K562 (cell line): ENCODE measurements around the gene TMEM138. TPM values are rescaled to one million over a fixed set of nuclear protein-coding genes. Genes with fewer than 3 reads are reported as not detected.

Experiments
- ATAC-seq: fragments of 200-7000 bp; cut with Tn5 transposase; 3 replicates; pipeline ENCODE4 v1.9.1; 2020; ENCODE audit warnings: moderate library complexity
- BruUV-seq: library from RNA; stranded (reverse); fragments of 400-500 nt; replicated peaks from 2 replicates; lab custom pipeline; 2021; lab: Mats Ljungman, UMichigan
- CTCF ChIA-PET: fragments of 300-600 bp; formaldehyde crosslinking; extraction: SDS; loops from one replicate; lab custom pipeline; 2021; ENCODE audit warnings: low intra/inter-chr PET ratio; lab: Yijun Ruan, JAX
- POLR2A ChIA-PET: fragments of 300-600, 350-650 bp; sonication (Branson Sonifier 250); formaldehyde crosslinking; extraction: SDS; loops from one replicate; lab custom pipeline; 2021; ENCODE audit warnings: antibody characterized with exemption, inconsistent platforms; lab: Yijun Ruan, JAX
- DNase-seq, 4 experiments: peaks; one replicate each; pipeline versions ENCODE4 v3.0.0 to v3.0.0-alpha.2; 2011 to 2018; ENCODE audit warnings: low spot score in 3 of 4, mixed read lengths in 3 of 4; ENCODE audit errors: extremely low read depth in 1 of 4
- FAIRE-seq: peaks from 2 replicates; lab custom pipeline; 2011; peaks lifted over from hg19 to GRCh38; lab: Jason Lieb, UNC
- H2AFZ ChIP-seq: 2 replicates; pipeline ENCODE4 v1.6.0; 2011; ENCODE audit warnings: low read depth, low read length, control low read depth, inconsistent platforms
- H3K27ac ChIP-seq: fragments of 200-600 bp; 3 replicates; pipeline ENCODE4 v1.8.0; 2011; ENCODE audit warnings: low read depth, mild to moderate bottlenecking, control low read depth, inconsistent platforms, low read length, moderate library complexity, mixed read lengths; ENCODE audit errors: extremely low read depth
- H3K27me3 ChIP-seq, 2 experiments: fragments of 300-600 bp in 1 of 2; 2 replicates in 1 of 2; 3 replicates in 1 of 2; pipeline versions ENCODE4 v1.6.0 to v1.8.0; 2011; ENCODE audit warnings: inconsistent platforms in 2 of 2, low read length in 2 of 2, mild to moderate bottlenecking in 1 of 2, mixed read lengths in 1 of 2, moderate library complexity in 1 of 2; ENCODE audit not compliant: control insufficient read depth in 2 of 2, insufficient read depth in 2 of 2
- H3K36me3 ChIP-seq: fragments of 300-600 bp; 3 replicates; pipeline ENCODE4 v1.8.0; 2011; ENCODE audit warnings: mild to moderate bottlenecking, low read length, inconsistent platforms; ENCODE audit not compliant: control insufficient read depth, insufficient read depth
- H3K4me1 ChIP-seq, 2 experiments: fragments of 200-600 bp in 1 of 2; replicated peaks in 1 of 2; 2 replicates in 1 of 2; 3 replicates in 1 of 2; pipeline versions ENCODE4 v1.5.1 to v1.8.0; 2011; ENCODE audit warnings: inconsistent platforms in 2 of 2, low read length in 2 of 2, mild to moderate bottlenecking in 1 of 2, mixed read lengths in 1 of 2, moderate library complexity in 1 of 2; ENCODE audit not compliant: control insufficient read depth in 2 of 2, insufficient read depth in 2 of 2
- H3K4me2 ChIP-seq: 2 replicates; pipeline ENCODE4 v1.6.1; 2011; ENCODE audit warnings: low read length, control low read depth, inconsistent platforms, mixed read lengths; ENCODE audit not compliant: insufficient read depth
- H3K4me3 ChIP-seq: fragments of 200-600 bp; sonication (generic), shearing (Covaris generic); 2 replicates; pipeline ENCODE4 v1.5.1; 2016; ENCODE audit warnings: control low read depth, inconsistent platforms
- H3K79me2 ChIP-seq: fragments of 200-600 bp; 3 replicates; pipeline ENCODE4 v1.8.0; 2011; ENCODE audit warnings: low read length, inconsistent platforms; ENCODE audit not compliant: control insufficient read depth, insufficient read depth
- H3K9ac ChIP-seq, 2 experiments: 2 replicates each; pipeline versions ENCODE4 v1.6.0 to v1.6.1; 2011; ENCODE audit warnings: low read depth in 2 of 2, low read length in 2 of 2, control low read depth in 1 of 2, inconsistent platforms in 1 of 2, mild to moderate bottlenecking in 1 of 2, mixed read lengths in 1 of 2; ENCODE audit not compliant: insufficient read depth in 1 of 2
- H3K9me1 ChIP-seq: one replicate; pipeline ENCODE4 v1.6.0; 2011; ENCODE audit warnings: inconsistent platforms, mild to moderate bottlenecking, low read length, moderate library complexity; ENCODE audit not compliant: control insufficient read depth, insufficient read depth
- H3K9me3 ChIP-seq: replicated peaks from 2 replicates; pipeline ENCODE4 v1.5.1; 2011; ENCODE audit warnings: low read depth, low read length, inconsistent platforms; ENCODE audit not compliant: control insufficient read depth, insufficient read depth
- H4K20me1 ChIP-seq: replicated peaks from 2 replicates; pipeline ENCODE4 v1.6.1; 2011; ENCODE audit warnings: low read length, inconsistent platforms, mixed read lengths; ENCODE audit not compliant: control insufficient read depth, insufficient read depth
- C11orf30 ChIP-seq: fragments of 450-650 bp; IDR thresholded peaks from 2 replicates; pipeline ENCODE4 v1.6.1; 2016; ENCODE audit warnings: low read depth, mild to moderate bottlenecking
- HMBOX1 ChIP-seq: sonication (generic); IDR thresholded peaks from 2 replicates; pipeline ENCODE4 v1.6.1; 2016
- PHF8 ChIP-seq: fragments of 200-600 bp; sonication (generic); IDR thresholded peaks from 2 replicates; pipeline ENCODE4 v1.6.1; 2012; ENCODE audit warnings: mixed run types, mild to moderate bottlenecking, inconsistent platforms, low read length, moderate library complexity, borderline replicate concordance
- POLR2G ChIP-seq: fragments of 200-400 bp; formaldehyde crosslinking; IDR thresholded peaks from 2 replicates; pipeline ENCODE4 v1.6.1; 2017; ENCODE audit warnings: low read depth, mild to moderate bottlenecking, antibody characterized with exemption, low read length, moderate library complexity
- WGBS: fragments of 100-300 bp; shearing (Covaris generic); methylation state at CpG from one replicate; pipeline ENCODE4 v1.1.6; 2016; ENCODE audit warnings: low coverage, mixed read lengths; ENCODE audit not compliant: insufficient coverage; ENCODE audit errors: missing lambda C conversion rate; 5-methylcytosine and 5-hydroxymethylcytosine counted together
- in situ Hi-C: fragments of 300-500 bp; cut with MboI; formaldehyde crosslinking; loops from 4 replicates; pipeline ENCODE4 v1.15.0; 2018; ENCODE audit warnings: inconsistent platforms, mixed read lengths
- intact Hi-C: fragments of 100-400 bp; cut with micrococcal nuclease; formaldehyde crosslinking; loops from 2 replicates; pipeline ENCODE4 v1.14.2; 2022
- polyA plus RNA-seq, 8 experiments: library from polyadenylated mRNA; depleted of rRNA in 4 of 8; stranded (reverse) in 5 of 8; unstranded in 3 of 8; fragments of >200 nt; fragmentation: Nextera tagmentation in 2 of 8; fragmentation: Illumina TruSeq in 1 of 8; extraction: Ambion mirVana in 2 of 8; extraction: Trizol in 1 of 8; gene quantifications; 2 replicates each; pipeline versions ENCODE4 v1.2.1 to v1.2.3, GENCODE V29; 2011 to 2014; ENCODE audit warnings: inconsistent platforms in 1 of 8, missing spikeins in 1 of 8
- total RNA-seq, 7 experiments: library from RNA; depleted of rRNA in 6 of 7; stranded (reverse); fragments of >200 nt in 6 of 7; fragmentation: Illumina TruSeq in 2 of 7; extraction: Trizol in 2 of 7; gene quantifications; 2 replicates each; pipeline versions ENCODE4 v1.2.1 to v1.2.3, GENCODE V29; 2011 to 2021; ENCODE audit warnings: low replicate concordance in 1 of 7

Gene TMEM138
- total and polyA plus RNA-seq, 9 of the 15 experiments (the other 6 are each of a cell fraction or from before 2014, with no cell fraction given): 23.2 to 168 (median 63.1) TPM

GRCh38 chr11:61416941-61417340, 54.8 kb downstream of the TMEM138 start:
- Histone ChIP-seq H2AFZ (no peak overlapping the region), H3K79me2 (peaks cover 41% of the 10 kb centered on the region), H3K9ac (no peak overlapping the region), H4K20me1 (peaks cover 13% of the 10 kb centered on the region; the same call in 1 of the 2 replicates), H3K9me1 (no peaks in the 10 kb centered on the region), H3K4me1 (peaks cover 0 to 2% of the 10 kb centered on the region in 2 experiments; a peak in 2 of 5 replicates), H3K4me2 (no peak overlapping the region), H3K36me3 (peaks cover 99% of the 10 kb centered on the region), H3K27me3 (no peaks in the 10 kb centered on the region), H3K27ac (no peak overlapping the region), H3K4me3 (no peak overlapping the region), H3K9me3 (no peaks in the 10 kb centered on the region)
- ATAC-seq (no peak), DNase-seq (no peak), FAIRE-seq (no peak)
- WGBS: 63% methylated on average over 3 of the region's 3 CpGs
- CTCF ChIA-PET: no interaction called here
- BruUV-seq: no TSS peak
- POLR2A ChIA-PET: interaction anchor here (1.0 to 1.1 kb wide), 3 partner anchors 9 to 13 kb away, joined by 3 to 5 read pairs (median 4); partner anchors contain the start of genes CPSF7 and SDHAF2
- no peak for TF ChIP-seq C11orf30
- peak; percentile 52; the same call in 1 of the 2 replicates for TF ChIP-seq HMBOX1
- TF ChIP-seq PHF8: no peak
- TF ChIP-seq POLR2G: no peak
- in situ Hi-C loops (no loop called here), intact Hi-C loops (no loop called here)
